GM19452 (cell line): Measurements from ENCODE around the gene ITPR1.
"Not testable (repeated sequence)": the region's sequence is repeated elsewhere in the genome, so short reads cannot be mapped to it uniquely, and the experiment has no call there.

Source experiments
- ATAC-seq: cut with Tn5 transposase; IDR thresholded peaks from one replicate; pipeline ENCODE4 v1.9.1; 2021; ENCODE audit not compliant: unreplicated experiment

ITPR1 gene

DNA sequence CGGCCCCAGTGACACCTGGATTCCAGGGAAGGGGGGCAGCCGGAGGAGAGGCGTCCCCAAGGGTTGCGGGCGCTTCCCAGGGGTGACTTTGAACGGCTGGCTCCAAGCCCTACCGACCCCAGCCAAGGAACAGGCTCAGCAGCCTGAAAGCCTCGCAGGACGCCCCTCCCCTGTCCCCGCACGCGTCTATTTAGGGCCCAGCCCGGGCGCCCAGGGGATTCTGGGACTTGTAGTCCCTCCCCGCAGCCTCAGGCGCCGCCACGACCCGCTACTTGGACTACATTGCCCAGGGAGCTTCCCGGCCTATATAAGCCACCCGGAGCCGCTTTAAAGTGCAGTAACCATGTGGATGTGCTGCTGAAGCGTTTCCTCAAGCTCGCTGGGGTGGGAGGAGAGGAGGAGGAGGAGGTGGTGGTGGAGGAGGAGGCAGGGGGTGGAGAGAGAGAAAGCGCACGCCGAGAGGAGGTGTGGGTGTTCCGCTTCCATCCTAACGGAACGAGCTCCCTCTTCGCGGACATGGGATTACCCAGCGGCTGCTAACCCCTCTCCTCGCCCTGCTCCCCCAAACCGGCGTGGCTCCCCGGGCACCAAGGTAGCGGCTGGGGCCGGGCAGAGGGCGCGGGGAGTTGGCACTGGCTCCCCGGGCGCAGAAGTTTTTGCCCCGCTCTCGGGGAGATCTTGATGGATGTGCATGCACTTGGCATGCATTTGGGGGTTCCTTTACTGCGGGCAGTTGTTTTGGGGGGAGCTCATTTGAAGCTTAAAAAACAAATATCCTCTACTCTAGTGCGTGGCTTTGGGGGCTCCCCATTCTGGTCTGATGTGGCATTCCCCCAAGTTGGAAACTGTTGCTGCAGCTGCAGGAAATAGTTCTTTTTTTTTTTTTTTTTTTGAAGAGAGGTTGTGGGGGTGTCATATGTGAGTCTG lies at the start of gene ITPR1:
Gene ITPR1 (plus strand): TSS at position 335 of the 927 bp plus-strand sequence. CDS start 23,144 bp downstream, outside the sequence.
- ATAC-seq: peak; percentile 92

DNA sequence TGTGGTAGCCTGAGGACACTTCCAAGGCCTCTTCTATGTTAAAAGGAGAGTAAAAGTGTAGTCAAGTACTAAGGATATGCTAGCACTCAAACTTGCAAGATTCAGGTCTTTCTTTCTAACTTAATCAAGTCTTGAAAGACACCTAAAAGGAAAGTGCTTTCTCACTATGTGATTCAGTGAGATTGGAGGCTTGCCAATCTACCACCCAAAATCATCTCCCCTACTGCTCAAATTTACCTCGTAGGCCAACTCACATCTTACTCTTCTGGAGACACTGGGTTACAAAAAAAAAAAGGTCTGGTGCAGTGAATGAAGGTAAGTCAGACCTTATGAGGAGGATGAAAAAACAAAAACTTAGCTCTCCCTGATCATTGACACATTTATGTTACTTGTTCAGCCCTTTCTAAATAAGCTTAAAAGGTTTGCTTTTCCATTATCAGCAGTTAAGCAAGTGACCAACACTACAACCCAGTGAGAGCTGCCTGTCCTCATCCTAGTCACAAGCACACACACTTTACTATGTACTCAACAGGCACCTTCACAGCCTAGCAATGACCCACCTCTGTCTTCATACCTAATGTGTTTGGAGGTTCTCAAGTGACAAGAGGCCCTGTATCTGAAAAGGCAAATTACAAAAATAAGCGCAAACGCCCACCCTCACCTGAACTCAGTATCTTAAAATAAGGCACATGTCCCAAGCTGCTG lies 45.7 kb upstream of the ITPR1 start:
- no peak for ATAC-seq

DNA sequence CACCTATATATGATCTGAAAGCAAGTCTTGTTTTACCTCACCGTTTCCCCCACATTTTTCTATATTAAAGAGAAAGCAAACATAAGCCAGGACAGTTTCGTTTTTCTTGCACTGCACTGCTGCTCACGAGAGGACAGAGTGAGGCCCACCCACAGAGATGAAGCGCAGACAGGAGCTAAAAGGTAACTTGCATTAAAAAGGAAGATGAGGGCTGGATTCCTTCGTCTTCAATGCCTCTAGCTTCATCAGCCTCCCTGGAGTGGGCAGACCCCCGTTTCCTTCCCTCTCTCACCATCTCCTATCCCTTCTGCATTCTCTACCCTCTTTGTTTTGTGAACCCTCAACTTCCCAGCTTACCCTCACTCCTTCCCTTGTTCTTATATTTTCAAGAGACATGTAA lies 45.0 kb upstream of the ITPR1 start:
- ATAC-seq: no peak

DNA sequence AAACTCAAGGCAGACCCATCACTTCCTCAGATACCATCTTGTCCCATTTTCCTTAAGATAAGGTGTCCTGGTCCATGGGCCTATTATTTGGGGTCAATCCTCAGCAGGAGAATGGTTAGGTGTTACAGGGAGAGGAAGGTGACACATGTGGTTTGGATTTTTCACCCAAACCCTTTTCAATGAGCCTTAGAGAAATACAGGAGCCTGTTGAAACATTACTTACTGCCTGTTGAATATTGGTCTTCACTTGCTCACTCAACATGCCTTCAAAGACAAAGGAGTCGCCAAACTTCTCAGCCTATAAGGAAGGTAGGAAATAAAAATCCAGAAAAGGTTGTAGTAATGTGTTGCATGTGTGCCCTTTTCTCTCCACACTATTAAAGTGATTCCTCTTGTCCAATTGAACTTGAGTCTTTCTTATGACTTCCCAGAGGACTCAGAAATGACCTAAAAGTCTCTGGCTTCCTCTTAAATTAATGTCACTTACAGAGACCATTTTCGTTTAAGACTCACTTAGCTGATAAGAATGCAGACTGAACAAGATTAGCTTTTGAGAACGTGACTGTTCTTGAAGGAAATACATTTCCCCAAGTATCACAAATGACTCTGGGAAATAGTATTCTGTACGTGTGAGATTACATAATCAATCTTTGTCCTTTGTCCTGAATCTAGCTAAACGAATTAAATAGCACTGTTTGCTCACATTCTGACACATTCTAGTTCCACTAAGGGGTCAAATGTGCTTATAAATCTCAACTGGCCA lies 43.9 kb upstream of the ITPR1 start:
- ATAC-seq: no peak

DNA sequence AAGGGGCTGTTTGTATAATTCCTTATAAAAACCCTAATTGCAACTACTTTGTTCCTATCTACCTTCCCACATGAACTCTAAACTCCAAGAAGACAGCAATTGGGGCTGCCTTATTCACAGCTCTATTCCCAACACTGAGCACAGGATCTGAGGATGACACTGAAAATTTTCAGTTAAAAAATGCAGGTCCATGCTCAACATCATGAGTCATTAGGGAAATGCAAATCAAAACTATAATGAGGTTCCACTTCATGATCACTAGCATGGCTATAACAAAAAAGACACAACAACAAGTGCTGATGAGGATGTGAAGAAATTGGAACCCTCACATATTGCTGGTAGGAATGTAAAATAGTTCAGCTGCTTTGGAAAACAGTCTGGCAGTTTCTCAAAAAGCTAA lies 39.0 kb upstream of the ITPR1 start:
- ATAC-seq: no peak

DNA sequence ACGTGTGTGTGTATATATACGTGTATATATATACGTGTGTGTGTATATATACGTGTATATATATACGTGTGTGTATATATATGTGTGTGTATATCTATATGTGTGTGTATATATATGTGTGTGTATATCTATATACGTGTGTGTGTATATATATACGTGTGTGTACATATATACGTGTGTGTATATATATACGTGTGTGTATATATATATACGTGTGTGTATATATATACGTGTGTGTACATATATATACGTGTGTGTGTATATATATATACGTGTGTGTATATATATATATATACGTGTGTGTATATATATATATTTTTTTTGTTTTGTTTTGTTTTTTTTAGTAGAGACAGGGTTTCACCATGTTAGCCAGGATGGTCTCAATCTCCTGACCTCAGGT lies 36.4 kb upstream of the ITPR1 start:
- not testable (repeated sequence) for ATAC-seq

DNA sequence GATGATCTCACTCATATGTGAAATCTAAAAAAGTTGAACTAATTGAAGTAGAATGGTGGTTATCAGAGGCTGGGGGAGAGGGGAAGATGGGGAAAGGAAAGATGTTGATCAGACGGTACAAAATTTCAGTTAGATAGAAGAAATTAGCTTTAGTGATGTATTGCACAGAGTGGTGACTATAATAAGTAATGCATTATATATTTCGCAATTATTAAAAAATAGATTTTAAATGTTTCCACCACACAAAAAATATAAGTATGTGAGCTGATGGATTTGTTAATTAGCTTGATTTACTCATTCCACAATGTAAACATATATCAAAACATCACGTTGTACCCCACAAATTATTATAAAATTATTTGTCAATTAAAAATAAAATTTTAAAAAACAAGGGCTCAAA lies 34.2 kb upstream of the ITPR1 start:
- ATAC-seq: no peak

DNA sequence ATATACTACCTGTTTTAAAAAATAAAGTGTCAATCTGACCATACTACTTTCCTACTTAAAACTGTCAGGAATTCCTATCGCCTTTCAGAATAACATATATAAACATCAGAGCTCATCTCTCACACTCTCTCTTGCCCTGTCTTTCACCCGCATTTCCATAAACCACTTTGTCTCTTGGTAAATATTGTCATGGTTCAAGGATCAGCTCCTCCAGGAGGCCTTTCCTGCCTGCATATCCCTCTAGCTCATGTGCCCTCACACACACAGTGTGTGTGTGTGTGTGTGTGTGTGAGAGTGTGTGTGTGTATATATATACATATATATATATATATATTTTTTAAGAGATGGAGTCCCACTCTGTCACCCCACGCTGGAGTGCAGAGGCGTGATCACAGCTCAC lies 32.8 kb upstream of the ITPR1 start:
- ATAC-seq: no peak

DNA sequence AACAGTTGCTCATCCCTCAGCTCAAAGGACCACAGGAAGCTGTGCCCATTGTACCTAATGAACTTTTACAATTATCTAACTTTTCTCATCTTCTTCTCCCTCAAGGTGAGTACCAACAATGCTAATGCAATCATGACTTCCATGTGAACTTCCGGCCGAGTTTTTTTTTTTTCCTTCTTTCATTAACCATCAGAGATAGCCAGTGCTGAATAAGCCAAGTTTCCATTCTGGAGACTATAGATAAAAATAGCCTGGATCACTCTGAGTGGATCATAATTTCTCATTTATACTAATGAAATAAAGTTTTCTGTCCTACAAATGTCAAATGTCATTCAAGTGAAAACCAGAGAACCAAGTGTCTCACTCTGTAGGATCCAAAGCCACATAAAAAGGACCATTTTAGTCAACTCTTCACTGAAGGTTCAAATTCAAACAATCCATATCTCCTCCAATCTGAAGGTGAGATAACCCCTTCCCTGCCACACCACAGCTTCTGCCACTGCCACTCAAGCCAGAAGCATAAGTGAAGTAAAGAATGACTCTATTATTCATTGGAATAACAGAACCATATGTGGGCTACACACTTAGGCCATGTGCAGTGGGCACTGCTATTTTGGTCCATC lies 31.6 kb upstream of the ITPR1 start:
- no peak for ATAC-seq

DNA sequence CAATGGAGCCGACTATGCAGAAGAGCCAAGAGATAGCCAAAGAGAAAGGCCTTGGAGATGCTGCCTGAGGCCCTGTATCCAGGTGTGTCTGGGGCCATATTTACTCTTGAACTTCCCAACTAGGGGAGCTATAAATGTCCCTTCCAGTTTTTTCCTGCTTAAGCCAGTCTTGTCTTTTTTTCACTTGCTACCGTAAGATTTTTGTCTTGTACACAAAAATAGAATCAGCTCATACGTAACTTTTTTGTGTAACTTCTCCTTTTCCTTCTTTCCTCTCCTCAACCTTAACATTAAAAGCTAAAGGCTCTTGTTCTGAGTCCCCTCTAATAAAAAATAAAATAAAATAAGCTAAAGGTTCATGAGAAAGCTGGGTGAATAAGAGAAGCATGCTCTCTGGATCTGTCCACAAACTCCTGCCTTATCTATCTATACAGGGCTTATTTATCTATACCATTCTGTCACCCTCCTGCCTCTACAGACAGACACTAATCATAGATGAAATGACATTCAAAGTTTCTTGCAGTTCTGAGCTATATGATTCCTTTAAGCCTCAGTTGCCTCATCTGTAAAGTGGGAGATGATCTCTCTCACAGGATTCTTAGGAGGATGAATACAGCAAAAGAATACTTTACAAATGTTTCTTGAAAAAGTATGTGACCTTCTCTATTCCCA lies 30.6 kb upstream of the ITPR1 start:
- ATAC-seq: no peak

DNA sequence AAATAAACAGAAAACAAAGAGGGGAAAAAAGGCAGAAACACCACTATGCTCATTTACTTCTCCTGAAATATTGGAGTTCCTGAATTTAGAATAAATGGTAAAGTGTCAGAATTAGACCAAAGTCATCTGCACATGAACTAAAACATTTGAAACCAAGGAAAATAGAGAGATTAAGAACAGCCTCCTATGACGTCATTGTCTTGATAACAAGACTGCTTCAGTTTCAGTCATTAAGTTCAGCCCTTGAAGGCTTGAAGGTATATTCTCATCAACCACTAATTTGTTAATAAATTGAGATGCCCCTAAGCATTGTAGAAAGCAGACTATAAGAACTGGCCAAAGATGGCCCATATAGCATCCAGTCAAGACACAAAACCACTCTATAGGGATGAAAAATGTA lies 28.6 kb upstream of the ITPR1 start:
- ATAC-seq: no peak

DNA sequence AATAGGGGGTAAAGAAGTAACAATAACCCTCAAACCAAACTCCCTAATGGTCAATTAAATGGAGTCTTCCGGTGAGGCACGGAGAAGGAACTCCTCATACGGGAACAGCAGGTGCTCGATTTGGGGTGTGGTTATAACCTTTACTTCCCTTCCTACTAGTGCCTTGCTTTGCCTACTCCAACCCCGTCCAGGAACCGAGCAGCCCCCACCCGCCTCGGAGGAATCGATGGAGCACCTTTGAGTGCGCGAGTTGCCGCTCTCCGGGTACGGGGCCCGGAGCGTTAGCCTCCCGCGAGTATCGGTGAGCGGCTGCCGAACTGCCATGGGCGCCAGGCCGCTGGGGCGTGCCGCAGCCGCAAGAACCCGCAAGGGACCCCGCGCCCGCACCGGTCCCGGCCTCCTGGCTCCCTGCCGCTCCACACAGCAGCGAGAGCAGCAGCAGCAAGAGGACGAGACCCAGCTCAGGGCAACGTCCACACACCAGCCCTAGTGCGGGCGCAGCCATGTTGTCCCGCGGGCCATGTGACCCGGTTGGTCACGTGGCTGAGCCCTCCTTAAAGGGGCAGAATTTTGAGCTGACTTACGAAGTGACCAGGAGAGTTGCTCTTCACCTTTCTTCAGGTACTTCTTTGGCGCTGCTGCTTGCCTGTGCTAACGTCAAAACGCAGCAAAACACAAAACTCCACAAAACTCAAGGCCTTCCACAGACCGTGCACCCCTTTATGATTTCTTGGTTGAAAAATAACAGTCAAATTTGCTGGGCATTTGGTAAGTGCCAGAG lies 26.2 kb upstream of the ITPR1 start, which contains the start of gene SUMF1:
Gene SUMF1 (minus strand): TSS at position 529 of the 781 bp plus-strand sequence. CDS start 24 bp downstream, at position 505.
- ATAC-seq: peak; percentile 100

DNA sequence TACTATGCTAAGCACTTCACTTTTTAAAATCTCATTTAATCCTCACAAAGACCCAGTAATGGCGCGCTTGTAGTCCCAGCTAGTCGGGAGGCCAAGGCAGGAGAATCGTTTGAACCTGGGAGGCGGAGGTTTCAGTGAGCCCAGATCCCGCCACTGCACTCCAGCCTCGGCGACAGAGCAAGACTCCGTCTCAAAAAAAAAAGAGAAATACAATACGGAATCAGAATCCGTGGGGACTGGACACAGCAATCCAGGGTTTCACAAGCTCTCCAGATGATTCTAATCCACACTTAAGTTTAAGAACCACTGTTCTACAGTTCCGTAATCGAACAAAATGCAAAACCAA lies 25.7 kb upstream of the ITPR1 start:
- ATAC-seq: no peak

DNA sequence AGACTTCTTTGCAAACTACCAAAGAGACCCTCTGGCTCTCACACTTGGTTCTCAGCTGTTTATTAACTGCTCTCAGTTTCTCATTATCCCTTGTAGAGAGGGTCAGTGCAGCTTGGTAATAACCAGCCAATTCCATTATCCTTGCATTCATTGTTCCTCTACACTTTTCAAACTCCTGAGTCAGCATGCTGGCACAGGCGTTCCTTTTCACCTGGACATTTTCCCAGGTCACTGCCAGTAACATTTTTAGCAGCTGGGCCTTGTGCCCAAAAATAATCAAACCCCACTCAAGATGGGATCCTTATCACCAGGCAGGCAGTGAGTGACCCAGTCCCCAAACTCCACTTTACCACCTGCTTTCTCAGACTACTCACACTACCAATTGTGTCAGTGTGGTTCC lies 21.2 kb upstream of the ITPR1 start:
- no peak for ATAC-seq

DNA sequence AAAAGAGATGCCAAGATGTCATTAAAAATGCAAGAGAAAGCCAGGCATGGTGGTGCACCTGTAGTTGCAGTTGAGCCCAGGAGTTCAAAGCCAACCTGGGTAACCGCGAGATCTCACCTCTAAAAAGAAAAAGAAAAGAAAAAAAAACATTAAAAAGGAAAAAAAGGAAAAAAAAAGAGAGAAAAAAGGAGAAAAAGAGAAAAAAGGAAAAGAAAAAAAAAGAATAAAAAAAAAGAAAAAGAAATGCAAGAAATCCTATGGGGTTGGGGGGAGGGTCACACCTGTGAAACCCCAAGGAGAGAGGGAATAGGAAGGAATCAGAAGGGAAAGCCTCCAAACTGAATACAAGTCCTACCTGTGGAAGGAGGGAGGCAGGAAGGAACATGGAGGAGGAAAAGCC lies 20.8 kb upstream of the ITPR1 start:
- ATAC-seq: no peak

DNA sequence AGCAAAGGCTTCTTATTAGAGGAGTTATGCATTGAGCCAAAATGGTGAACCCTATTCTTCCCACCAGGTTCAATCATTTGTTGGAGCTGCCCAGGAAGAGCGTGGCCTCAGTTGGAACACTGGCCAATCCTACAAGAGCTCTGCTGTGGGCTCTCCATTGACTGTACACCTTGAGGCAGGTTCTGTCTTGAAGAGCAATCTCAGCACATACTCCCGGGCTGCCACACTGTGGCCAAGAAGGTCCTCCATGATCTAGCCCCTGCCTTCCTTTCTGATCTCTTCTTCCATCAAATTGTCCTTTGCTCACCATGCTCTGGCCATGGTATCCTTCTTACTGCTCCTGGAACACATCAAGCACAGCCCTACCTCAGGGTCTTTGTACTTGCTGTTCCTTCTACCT lies 20.4 kb upstream of the ITPR1 start:
- no peak for ATAC-seq

DNA sequence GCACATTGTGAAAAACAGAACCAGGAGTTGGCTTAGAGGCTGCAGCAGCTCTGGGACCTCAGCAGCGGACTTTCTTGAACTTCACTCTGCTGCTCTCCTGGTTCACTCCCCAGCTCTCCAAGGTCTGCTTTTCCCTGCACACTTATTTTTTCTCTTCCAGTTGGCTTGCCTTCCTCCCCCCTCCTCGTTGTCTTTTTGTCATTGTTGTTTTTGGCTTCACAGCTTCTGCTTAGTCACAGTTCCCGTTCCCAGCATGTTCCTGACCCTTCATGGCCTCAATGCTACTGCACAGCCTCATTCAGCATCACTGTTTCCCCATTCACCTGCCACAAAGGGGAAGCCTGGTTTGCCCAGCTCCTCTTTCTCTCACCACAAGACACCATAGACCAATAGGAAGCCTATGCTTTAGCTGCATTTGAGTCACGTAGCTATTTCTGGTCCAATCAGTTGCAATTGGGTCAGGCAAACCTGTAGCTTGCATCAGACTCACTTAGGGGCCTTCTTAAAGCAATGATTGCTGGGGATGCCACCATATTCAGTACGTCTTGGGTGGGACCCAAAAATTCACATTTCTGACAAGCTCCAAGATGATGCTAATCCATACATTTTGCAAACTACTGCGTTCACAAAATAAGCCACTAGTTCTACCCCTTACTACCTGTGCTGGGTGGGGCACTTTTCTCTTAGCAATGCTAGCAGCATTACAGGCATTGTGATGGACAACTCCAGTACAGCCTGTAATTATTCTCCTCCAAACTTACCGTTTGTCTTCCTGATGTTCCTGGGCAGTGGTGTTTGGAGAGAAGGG lies 18.3 kb upstream of the ITPR1 start:
- ATAC-seq: no peak

DNA sequence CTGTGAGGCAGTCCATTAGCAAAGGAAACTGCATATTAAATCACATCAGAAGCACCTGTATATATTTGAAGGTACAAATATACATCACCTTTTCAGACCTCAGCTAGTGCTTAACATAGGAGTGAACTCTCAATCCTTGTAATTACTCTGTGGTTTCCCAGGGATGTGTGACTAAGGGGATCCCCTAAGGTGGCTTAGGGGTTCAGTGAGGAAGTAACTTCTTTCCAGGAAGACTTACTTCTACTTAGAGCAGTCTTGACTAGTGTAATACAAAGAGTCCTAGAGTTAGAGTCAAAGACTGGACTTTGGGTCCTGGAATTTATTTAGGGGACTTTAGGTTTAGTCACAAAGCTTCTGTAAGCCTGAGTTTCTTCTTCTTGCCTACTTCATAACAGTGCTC lies 17.3 kb upstream of the ITPR1 start:
- no peak for ATAC-seq

DNA sequence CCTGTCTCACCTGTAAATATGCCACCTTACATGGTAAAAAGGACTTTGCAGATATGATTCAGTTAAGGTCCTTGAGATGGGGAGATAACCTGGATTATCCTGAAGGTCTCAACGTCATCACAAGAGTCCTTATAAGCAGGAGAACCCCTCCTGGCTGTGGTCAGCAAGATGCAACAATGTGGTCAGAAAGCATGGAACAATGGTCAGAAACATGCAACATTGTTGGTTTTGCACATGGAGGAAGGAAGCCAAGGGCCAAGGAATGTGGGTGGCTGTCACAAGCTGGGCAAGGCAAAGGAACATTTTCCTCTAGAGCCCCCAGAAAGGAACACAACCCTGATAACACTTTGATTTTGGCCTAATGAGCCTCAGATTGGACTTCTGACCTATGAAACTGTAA lies 16.7 kb upstream of the ITPR1 start:
- no peak for ATAC-seq
